ENCODE data around the gene POLR2L. TPM values are rescaled to one million over a fixed set of nuclear protein-coding genes. Genes with fewer than 3 reads are reported as not detected.

Gene POLR2L
- total and polyA plus RNA-seq, 2 of the 13 experiments (the other 11 are each of a cell fraction or from before 2014, with no cell fraction given) = 104 to 114 TPM

DNA sequence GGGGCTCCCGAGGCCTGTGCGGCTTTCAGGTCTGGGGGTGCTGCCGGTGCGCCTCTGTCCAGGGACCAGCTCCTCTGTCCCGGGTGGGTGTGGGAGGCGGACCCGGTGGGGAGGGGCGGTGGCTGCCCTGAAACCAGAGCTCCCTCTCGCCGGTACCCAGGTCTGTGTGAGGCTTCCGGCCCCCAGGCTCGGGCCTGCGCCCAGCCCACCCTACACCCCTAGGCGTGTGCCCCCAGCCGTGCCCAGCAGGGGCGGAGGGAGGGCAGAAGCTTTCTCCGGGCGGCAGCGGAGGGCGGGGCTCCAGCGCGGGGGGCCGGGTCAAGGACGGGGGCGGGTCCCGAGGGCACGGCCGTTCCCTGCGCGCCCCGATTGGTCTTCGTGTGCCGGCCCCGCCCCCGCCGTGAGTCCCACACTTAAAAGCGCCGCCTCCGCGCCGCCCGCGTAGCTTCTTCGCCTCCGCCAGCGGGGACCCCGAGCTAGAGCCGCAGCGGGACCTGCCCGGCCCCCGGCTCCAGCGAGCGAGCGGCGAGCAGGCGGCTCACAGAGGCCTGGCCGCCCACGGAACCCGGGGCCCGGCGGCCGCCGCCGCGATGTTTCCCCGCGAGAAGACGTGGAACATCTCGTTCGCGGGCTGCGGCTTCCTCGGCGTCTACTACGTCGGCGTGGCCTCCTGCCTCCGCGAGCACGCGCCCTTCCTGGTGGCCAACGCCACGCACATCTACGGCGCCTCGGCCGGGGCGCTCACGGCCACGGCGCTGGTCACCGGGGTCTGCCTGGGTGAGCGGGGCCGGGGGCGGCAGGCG, 23.0 kb downstream of the POLR2L start (continued):
- TF ChIP-seq, protein P1, sequence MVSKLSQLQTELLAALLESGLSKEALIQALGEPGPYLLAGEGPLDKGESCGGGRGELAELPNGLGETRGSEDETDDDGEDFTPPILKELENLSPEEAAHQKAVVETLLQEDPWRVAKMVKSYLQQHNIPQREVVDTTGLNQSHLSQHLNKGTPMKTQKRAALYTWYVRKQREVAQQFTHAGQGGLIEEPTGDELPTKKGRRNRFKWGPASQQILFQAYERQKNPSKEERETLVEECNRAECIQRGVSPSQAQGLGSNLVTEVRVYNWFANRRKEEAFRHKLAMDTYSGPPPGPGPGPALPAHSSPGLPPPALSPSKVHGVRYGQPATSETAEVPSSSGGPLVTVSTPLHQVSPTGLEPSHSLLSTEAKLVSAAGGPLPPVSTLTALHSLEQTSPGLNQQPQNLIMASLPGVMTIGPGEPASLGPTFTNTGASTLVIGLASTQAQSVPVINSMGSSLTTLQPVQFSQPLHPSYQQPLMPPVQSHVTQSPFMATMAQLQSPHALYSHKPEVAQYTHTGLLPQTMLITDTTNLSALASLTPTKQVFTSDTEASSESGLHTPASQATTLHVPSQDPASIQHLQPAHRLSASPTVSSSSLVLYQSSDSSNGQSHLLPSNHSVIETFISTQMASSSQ (IDR thresholded peaks at IDR 0.05; ENCODE audit: low read depth) = no peak
- TF ChIP-seq, protein P1 (CRISPR knock-in tag; IDR thresholded peaks at IDR 0.05; ENCODE audit: borderline replicate concordance) = peak; percentile 26; the same call in 1 of the 2 replicates
- TF ChIP-seq ZFP82 (CRISPR knock-in tag; IDR thresholded peaks at IDR 0.05; ENCODE audit: borderline replicate concordance) (0 out of 2 replicates have a peak, but pooled peaks have one; percentile 60), POLR2G (IDR thresholded peaks at IDR 0.05; ENCODE audit: low read depth, low read length) (peak; percentile 96), ZNF687 (CRISPR knock-in tag; IDR thresholded peaks at IDR 0.05) (peak; percentile 61), ZKSCAN8 (CRISPR knock-in tag; IDR thresholded peaks at IDR 0.05; ENCODE audit: borderline replicate concordance) (no peak), ZUFSP (CRISPR knock-in tag; IDR thresholded peaks at IDR 0.05; ENCODE audit: borderline replicate concordance) (no peak), BORCS8-MEF2B (CRISPR knock-in tag; IDR thresholded peaks at IDR 0.05) (0 out of 2 replicates have a peak, but pooled peaks have one; percentile 24), GABPB1 (CRISPR knock-in tag; IDR thresholded peaks at IDR 0.05) (peak; percentile 31; the same call in 1 of the 2 replicates), ZSCAN20 (CRISPR knock-in tag; IDR thresholded peaks at IDR 0.05; ENCODE audit: borderline replicate concordance) (peak; percentile 62; the same call in 1 of the 2 replicates), ZNF362 (CRISPR knock-in tag; IDR thresholded peaks at IDR 0.05; ENCODE audit: borderline replicate concordance) (peak; percentile 19; the same call in 1 of the 2 replicates), KAT8 (CRISPR knock-in tag; IDR thresholded peaks at IDR 0.05) (peak; percentile 24; the same call in 1 of the 2 replicates), ZNF563 (CRISPR knock-in tag; IDR thresholded peaks at IDR 0.05) (peak; percentile 80), KLF6 (CRISPR knock-in tag; IDR thresholded peaks at IDR 0.05) (no peak)
- TF ChIP-seq, protein P2, sequence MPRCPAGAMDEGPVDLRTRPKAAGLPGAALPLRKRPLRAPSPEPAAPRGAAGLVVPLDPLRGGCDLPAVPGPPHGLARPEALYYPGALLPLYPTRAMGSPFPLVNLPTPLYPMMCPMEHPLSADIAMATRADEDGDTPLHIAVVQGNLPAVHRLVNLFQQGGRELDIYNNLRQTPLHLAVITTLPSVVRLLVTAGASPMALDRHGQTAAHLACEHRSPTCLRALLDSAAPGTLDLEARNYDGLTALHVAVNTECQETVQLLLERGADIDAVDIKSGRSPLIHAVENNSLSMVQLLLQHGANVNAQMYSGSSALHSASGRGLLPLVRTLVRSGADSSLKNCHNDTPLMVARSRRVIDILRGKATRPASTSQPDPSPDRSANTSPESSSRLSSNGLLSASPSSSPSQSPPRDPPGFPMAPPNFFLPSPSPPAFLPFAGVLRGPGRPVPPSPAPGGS (CRISPR knock-in tag; IDR thresholded peaks at IDR 0.05) = peak; percentile 67; the same call in 1 of the 2 replicates
